Endothelial cell of umbilical vein (primary cell): ENCODE measurements around the gene TBX18. TPM values are rescaled to one million over a fixed set of nuclear protein-coding genes. Genes with fewer than 3 reads are reported as not detected.

Experiments used
- BruUV-seq: library from RNA; stranded (reverse); fragments of 400-500 nt; replicated peaks from 2 replicates; lab custom pipeline; 2021; lab: Mats Ljungman, UMichigan
- CTCF ChIA-PET: fragments of 300-600, 350-600 bp; sonication (Branson Sonifier 250); formaldehyde crosslinking; loops from one replicate; lab custom pipeline; 2021; ENCODE audit warnings: antibody characterized with exemption, inconsistent platforms; lab: Charles Lee
- POLR2A ChIA-PET: fragments of 300-600, 350-600 bp; sonication (Branson Sonifier 250); formaldehyde crosslinking; loops from one replicate; lab custom pipeline; 2021; ENCODE audit warnings: antibody characterized with exemption, inconsistent platforms; lab: Charles Lee
- DNase-seq: peaks from one replicate; pipeline ENCODE4 v3.0.0-alpha.2; 2011; ENCODE audit warnings: low read depth, low spot score
- FAIRE-seq: peaks from 2 replicates; lab custom pipeline; 2011; peaks lifted over from hg19 to GRCh38; lab: Jason Lieb, UNC
- H2AFZ ChIP-seq: 2 replicates; pipeline ENCODE4 v1.6.0; 2012; ENCODE audit warnings: low read depth, low read length, control low read depth, inconsistent platforms
- H3K27ac ChIP-seq: 2 replicates; pipeline ENCODE4 v1.5.1; 2011; ENCODE audit warnings: low read depth, mild to moderate bottlenecking, control low read depth, low read length, moderate library complexity; ENCODE audit not compliant: insufficient read depth
- H3K27me3 ChIP-seq, 2 experiments: 2 replicates each; pipeline versions ENCODE4 v1.6.0 to v1.6.1; 2011; ENCODE audit warnings: low read length in 2 of 2, mixed read lengths in 1 of 2; ENCODE audit not compliant: control insufficient read depth in 2 of 2, insufficient read depth in 2 of 2
- H3K36me3 ChIP-seq, 2 experiments: 2 replicates in 1 of 2; 3 replicates in 1 of 2; pipeline ENCODE4 v1.5.1; 2011; ENCODE audit warnings: low read length in 2 of 2, mild to moderate bottlenecking in 1 of 2, moderate library complexity in 1 of 2; ENCODE audit not compliant: control insufficient read depth in 2 of 2, insufficient read depth in 2 of 2; ENCODE audit errors: extremely low read depth in 1 of 2
- H3K4me1 ChIP-seq: 3 replicates; pipeline ENCODE4 v1.5.1; 2011; ENCODE audit warnings: mild to moderate bottlenecking, low read length; ENCODE audit not compliant: control insufficient read depth, insufficient read depth; ENCODE audit errors: extremely low read depth
- H3K4me2 ChIP-seq: 2 replicates; pipeline ENCODE4 v1.6.1; 2011; ENCODE audit warnings: low read length, control low read depth, mixed read lengths; ENCODE audit not compliant: insufficient read depth
- H3K4me3 ChIP-seq, 3 experiments: fragments of 200-600 bp in 1 of 3; sonication (generic), shearing (Covaris generic) in 1 of 3; replicated peaks in 1 of 3; 2 replicates each; pipeline ENCODE4 v1.5.1; 2011 to 2016; ENCODE audit warnings: control low read depth in 3 of 3, low read length in 3 of 3, mild to moderate bottlenecking in 2 of 3, inconsistent platforms in 1 of 3, low read depth in 1 of 3, moderate library complexity in 1 of 3; ENCODE audit not compliant: insufficient read depth in 1 of 3
- H3K79me2 ChIP-seq: 2 replicates; pipeline ENCODE4 v1.6.0; 2012; ENCODE audit warnings: low read length, inconsistent platforms; ENCODE audit not compliant: control insufficient read depth, insufficient read depth
- H3K9ac ChIP-seq: replicated peaks from 2 replicates; pipeline ENCODE3; 2011; ENCODE audit warnings: low read length, control low read depth; ENCODE audit not compliant: insufficient read depth; ENCODE audit errors: extremely low read depth
- H3K9me1 ChIP-seq: replicated peaks from 3 replicates; pipeline ENCODE4 v1.6.0; 2011; ENCODE audit warnings: mild to moderate bottlenecking, low read length; ENCODE audit not compliant: control insufficient read depth, insufficient read depth; ENCODE audit errors: extremely low read depth
- H3K9me3 ChIP-seq: replicated peaks from 2 replicates; pipeline ENCODE4 v1.5.1; 2012; ENCODE audit warnings: low read length, inconsistent platforms; ENCODE audit not compliant: control insufficient read depth, insufficient read depth
- H4K20me1 ChIP-seq: replicated peaks from 2 replicates; pipeline ENCODE3; 2011; ENCODE audit warnings: mild to moderate bottlenecking, low read length; ENCODE audit not compliant: control insufficient read depth, insufficient read depth; ENCODE audit errors: extremely low read depth
- EZH2 ChIP-seq: IDR thresholded peaks from 2 replicates; pipeline ENCODE4 v1.6.1; 2012; ENCODE audit warnings: borderline replicate concordance, low read depth, mild to moderate bottlenecking, moderate library complexity, low read length, inconsistent platforms; ENCODE audit not compliant: severe bottlenecking
- FOS ChIP-seq: IDR thresholded peaks from 2 replicates; pipeline ENCODE4 v1.6.1; 2011; ENCODE audit warnings: mild to moderate bottlenecking, low read length, moderate library complexity, borderline replicate concordance; ENCODE audit not compliant: insufficient read depth
- GATA2 ChIP-seq: IDR thresholded peaks from 2 replicates; pipeline ENCODE4 v1.7.0; 2011; ENCODE audit warnings: low read depth, mild to moderate bottlenecking, moderate library complexity, mixed read lengths, low read length; ENCODE audit not compliant: insufficient read length, insufficient read depth
- JUN ChIP-seq: IDR thresholded peaks from 2 replicates; pipeline ENCODE4 v1.6.1; 2011; ENCODE audit warnings: borderline replicate concordance, low read depth; ENCODE audit not compliant: insufficient read length, insufficient read depth
- MAX ChIP-seq: IDR thresholded peaks from 2 replicates; pipeline ENCODE4 v1.6.1; 2011; ENCODE audit not compliant: insufficient read depth, insufficient read length
- MYC ChIP-seq: IDR thresholded peaks from one replicate; pipeline ENCODE4 v1.6.1; 2011; ENCODE audit warnings: mild to moderate bottlenecking, low read depth, low read length
- POLR2A ChIP-seq: IDR thresholded peaks from 2 replicates; pipeline ENCODE4 v1.6.1; 2012; ENCODE audit warnings: low read depth, mild to moderate bottlenecking, control low read depth, low read length
- POLR2AphosphoS5 ChIP-seq: IDR thresholded peaks from 2 replicates; pipeline ENCODE4 v1.6.1; 2012; ENCODE audit warnings: low read depth, mild to moderate bottlenecking, control low read depth, low read length, moderate library complexity; ENCODE audit not compliant: insufficient read depth
- dilution Hi-C: fragments of 300-500 bp; cut with MboI; formaldehyde crosslinking; loops from one replicate; pipeline ENCODE4 v1.15.0; 2019; ENCODE audit warnings: low sequenced_read_pairs; ENCODE audit not compliant: extremely low pct_ligation_motif_present
- intact Hi-C: fragments of 100-400 bp; cut with micrococcal nuclease; formaldehyde crosslinking; loops from one replicate; pipeline ENCODE4 v1.10.0; 2022
- polyA plus RNA-seq, 4 experiments: library from polyadenylated mRNA; depleted of rRNA in 3 of 4; stranded (reverse) in 3 of 4; unstranded in 1 of 4; fragments of >200 nt; gene quantifications; 2 replicates each; pipeline versions ENCODE4 v1.2.1 to v1.2.3, GENCODE V29; 2011 to 2012; ENCODE audit warnings: missing spikeins in 1 of 4
- total RNA-seq: library from RNA; stranded (reverse); gene quantifications from 2 replicates; pipeline ENCODE4 v1.2.3, GENCODE V29; 2021
- TF ChIP-seq, protein P1 (sequence below), 2 donors: IDR thresholded peaks; 1 replicate in 1 of 2; 2 replicates in 1 of 2; pipeline ENCODE4 v1.5.1; 2011; ENCODE audit warnings: low read length in 2 of 2, mild to moderate bottlenecking in 2 of 2, moderate library complexity in 2 of 2, control low read depth in 1 of 2, inconsistent platforms in 1 of 2, low read depth in 1 of 2; ENCODE audit not compliant: insufficient read depth in 1 of 2; ENCODE audit errors: extremely low read depth in 1 of 2

Gene TBX18
- total and polyA plus RNA-seq, 2 donors (not counting 3 experiments of a cell fraction or from before 2014, with no cell fraction given) = 28.4 to 60.5 TPM

DNA sequence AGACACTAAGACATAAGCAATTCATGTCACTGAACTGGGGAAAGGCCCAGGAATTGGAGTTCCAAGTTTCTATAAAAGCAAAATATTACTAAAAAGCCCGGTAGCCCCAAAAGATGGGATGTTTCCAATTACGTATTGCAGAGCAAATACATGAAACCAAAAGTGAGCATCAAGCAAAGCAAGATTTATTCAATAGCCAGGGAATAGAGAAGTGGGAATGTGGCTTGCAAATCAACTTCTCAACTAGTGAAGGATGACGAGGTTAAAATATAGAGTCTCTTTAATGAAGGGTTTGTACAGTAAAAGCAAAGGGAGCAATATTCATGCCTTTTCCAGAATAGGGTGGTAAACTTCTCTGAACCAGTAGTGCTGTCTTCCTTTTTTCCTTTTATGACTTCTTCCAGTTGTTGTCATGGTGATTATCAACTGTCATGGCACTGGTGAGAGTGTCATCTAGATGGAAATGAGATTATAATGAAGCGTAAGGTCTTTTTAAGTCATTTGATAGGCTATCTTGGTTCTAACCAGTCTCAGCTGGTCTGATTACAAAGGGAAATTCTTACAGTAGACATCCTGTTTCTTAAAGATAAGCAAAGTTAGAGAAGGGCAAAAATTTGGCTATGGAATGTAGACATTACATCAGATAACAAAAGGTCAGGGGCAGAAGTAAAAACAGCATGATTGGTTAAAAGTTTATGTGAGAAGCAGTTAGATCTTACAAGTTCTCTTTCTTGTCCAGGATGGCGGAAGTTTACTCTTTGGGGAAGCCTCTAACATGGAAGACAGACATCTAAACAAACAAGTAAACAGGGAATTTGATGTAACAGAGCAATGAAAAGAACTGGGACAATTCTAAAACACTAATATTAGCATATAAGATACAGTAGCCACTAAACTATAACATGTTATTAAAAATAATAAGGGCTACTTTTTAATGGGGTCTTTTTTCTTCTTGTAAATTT, 96.9 kb downstream of the TBX18 start:
- Histone ChIP-seq H3K4me3 (no peak overlapping the region), H4K20me1 (no peaks in the 10 kb centered on the region), H3K27ac (peak overlapping the region; percentile 89), H3K27me3 (no peaks in the 10 kb centered on the region), H3K9me1 (no peaks in the 10 kb centered on the region), H3K9me3 (no peaks in the 10 kb centered on the region), H3K79me2 (no peaks in the 10 kb centered on the region), H2AFZ (peak overlapping the region; percentile 31), H3K36me3 (no peaks in the 10 kb centered on the region), H3K4me2 (peak overlapping the region; percentile 13), H3K9ac (peak overlapping the region; percentile 61), H3K4me1 (peaks cover 17% of the 10 kb centered on the region)
- BruUV-seq = TSS peak; percentile 99
- FAIRE-seq = peak; percentile 72
- intact Hi-C loops = loop anchor here (1.0 to 5.0 kb wide), 7 partner anchors 15 to 797 kb away; partner anchors contain the start of gene TBX18
- ChIA-PET POLR2A (no interaction called here), CTCF (interaction anchor here (0.6 to 1.2 kb wide), 3 partner anchors 92 to 175 kb away, joined by 3 read pairs; no protein-coding TSS in a partner anchor)
- dilution Hi-C loops = no loop called here
- DNase-seq = peak; percentile 88
- TF ChIP-seq MAX (no peak), GATA2 (peak; percentile 92), MYC (no peak), JUN (peak; percentile 77), POLR2AphosphoS5 (peak; percentile 30), POLR2A (no peak), FOS (peak; percentile 15), EZH2 (no peak)
- TF ChIP-seq, protein P1, sequence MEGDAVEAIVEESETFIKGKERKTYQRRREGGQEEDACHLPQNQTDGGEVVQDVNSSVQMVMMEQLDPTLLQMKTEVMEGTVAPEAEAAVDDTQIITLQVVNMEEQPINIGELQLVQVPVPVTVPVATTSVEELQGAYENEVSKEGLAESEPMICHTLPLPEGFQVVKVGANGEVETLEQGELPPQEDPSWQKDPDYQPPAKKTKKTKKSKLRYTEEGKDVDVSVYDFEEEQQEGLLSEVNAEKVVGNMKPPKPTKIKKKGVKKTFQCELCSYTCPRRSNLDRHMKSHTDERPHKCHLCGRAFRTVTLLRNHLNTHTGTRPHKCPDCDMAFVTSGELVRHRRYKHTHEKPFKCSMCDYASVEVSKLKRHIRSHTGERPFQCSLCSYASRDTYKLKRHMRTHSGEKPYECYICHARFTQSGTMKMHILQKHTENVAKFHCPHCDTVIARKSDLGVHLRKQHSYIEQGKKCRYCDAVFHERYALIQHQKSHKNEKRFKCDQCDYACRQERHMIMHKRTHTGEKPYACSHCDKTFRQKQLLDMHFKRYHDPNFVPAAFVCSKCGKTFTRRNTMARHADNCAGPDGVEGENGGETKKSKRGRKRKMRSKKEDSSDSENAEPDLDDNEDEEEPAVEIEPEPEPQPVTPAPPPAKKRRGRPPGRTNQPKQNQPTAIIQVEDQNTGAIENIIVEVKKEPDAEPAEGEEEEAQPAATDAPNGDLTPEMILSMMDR (IDR thresholded peaks at IDR 0.05; ENCODE audit: extremely low read depth in 1 of 2, insufficient read depth in 1 of 2, low read depth in 1 of 2, low read length in 2 of 2) = no peak
